NCI-H446 (cell line): ENCODE results near the gene TPBGL.

Experiments
- DNase-seq, 2 experiments: peaks; one replicate each; lab custom pipeline; 2025; lab: John Stamatoyannopoulos, UW

Gene TPBGL

GRCh38 chr11:75240311-75241035, at the start of gene TPBGL:
Gene TPBGL (plus strand): TSS chr11:75240774. CDS start chr11:75241050, 276 bp downstream.
- peak in 1 of 2 experiments; percentile 77 for DNase-seq

- peak; percentile 39 to 63 for DNase-seq
Measured at GRCh38 chr11:75191330-75191717, 49.2 kb upstream of the TPBGL start.

- DNase-seq = no peak
Measured at GRCh38 chr11:75193271-75193670, 47.3 kb upstream of the TPBGL start.

GRCh38 chr11:75193711-75194110, 46.9 kb upstream of the TPBGL start:
- no peak for DNase-seq

GRCh38 chr11:75194147-75194546, 46.4 kb upstream of the TPBGL start:
- no peak for DNase-seq

- peak; percentile 69 to 88 for DNase-seq
Measured at GRCh38 chr11:75195167-75195962, 45.2 kb upstream of the TPBGL start.

GRCh38 chr11:75196426-75196825, 44.1 kb upstream of the TPBGL start:
- no peak for DNase-seq

- DNase-seq = no peak
Measured at GRCh38 chr11:75197512-75198277, 42.9 kb upstream of the TPBGL start.

- DNase-seq = peak in 1 of 2 experiments; percentile 24
Measured at GRCh38 chr11:75198278-75198973, 42.1 kb upstream of the TPBGL start.

GRCh38 chr11:75199412-75199955, 41.1 kb upstream of the TPBGL start:
- no peak for DNase-seq

- DNase-seq = peak in 1 of 2 experiments; percentile 72
Measured at GRCh38 chr11:75200051-75200450, 40.5 kb upstream of the TPBGL start.

- DNase-seq = no peak
Measured at GRCh38 chr11:75200531-75200930, 40.0 kb upstream of the TPBGL start.

- DNase-seq = peak in 1 of 2 experiments; percentile 29
Measured at GRCh38 chr11:75201771-75202170, 38.8 kb upstream of the TPBGL start.

- no peak for DNase-seq
Measured at GRCh38 chr11:75202195-75202594, 38.4 kb upstream of the TPBGL start.

- DNase-seq = no peak
Measured at GRCh38 chr11:75203138-75203537, 37.4 kb upstream of the TPBGL start.

GRCh38 chr11:75203641-75204011, 36.9 kb upstream of the TPBGL start:
- no peak for DNase-seq

GRCh38 chr11:75204012-75204674, 36.4 kb upstream of the TPBGL start:
- DNase-seq = no peak

GRCh38 chr11:75204685-75205563, 35.6 kb upstream of the TPBGL start:
- DNase-seq = peak; percentile 29 to 90

GRCh38 chr11:75205564-75206020, 35.0 kb upstream of the TPBGL start:
- no peak for DNase-seq

GRCh38 chr11:75208446-75208845, 32.1 kb upstream of the TPBGL start:
- no peak for DNase-seq
